Kidney glomerular epithelial cell (primary cell): Measurements from ENCODE around the gene MED13.
"Not testable (repeated sequence)": the region's sequence is repeated elsewhere in the genome, so short reads cannot be mapped to it uniquely, and the experiment has no call there.

Experiments used
- DNase-seq: peaks from one replicate; lab custom pipeline; 2025; lab: John Stamatoyannopoulos, UW

Gene MED13

DNA sequence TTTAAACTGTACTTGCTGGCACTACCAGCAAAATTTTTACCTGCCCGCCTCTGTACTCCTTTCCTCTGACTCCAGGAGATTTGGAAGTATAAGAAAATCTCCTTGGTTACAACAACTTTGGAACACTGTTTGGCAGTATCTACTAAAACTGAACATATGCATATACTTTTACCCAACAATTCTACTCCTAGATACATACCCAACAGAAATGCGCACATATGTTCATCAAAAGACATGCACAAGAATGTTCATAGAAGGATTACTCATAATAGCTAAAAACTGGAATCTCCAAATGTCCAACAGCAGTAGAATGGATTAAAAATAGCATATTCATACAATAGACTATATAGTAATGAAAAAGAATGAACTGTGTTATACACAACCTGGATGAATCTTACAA, 21.7 kb upstream of the MED13 start:
- no peak for DNase-seq

DNA sequence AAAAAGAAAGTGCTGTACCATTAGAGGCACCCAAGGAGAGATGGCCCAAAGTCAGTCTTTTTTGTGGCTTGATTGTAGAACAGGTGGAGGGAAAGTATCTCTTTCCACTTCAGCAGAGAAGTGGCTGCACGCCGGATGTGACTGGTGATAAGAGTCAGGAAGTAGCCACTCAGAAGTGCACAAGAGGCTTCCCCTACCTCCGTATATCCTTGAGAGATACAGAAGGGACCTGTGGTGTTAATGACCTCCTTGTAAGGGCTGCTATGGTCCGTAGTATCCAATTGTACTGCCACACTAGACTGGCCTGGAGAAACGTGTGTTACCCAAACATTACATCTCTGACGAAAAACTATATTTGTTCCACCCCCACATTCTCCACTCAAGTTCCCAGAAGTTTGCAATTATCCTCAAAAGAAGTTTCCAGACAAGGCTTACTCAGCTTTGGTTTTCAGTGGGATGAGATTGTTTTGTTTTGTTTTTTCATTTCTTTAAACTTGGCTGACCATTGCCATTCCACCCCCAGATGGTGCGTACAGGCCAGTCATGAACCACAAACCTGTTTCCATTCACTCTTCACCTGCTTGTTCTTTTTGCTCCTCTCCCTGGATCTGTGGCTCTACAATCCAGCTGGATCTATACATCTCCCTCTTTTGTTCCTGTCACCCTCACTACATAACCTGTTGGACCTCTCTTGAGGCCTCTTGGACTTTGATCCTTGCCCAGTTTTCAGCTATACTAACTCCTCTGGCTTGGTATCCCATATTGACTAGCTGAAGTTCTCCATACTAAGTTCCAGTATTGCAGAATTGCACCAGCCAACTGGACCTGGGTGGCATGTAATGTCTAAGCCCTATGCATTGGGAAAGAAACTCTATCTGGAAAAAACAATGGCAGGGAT, 20.7 kb upstream of the MED13 start:
- no peak for DNase-seq

DNA sequence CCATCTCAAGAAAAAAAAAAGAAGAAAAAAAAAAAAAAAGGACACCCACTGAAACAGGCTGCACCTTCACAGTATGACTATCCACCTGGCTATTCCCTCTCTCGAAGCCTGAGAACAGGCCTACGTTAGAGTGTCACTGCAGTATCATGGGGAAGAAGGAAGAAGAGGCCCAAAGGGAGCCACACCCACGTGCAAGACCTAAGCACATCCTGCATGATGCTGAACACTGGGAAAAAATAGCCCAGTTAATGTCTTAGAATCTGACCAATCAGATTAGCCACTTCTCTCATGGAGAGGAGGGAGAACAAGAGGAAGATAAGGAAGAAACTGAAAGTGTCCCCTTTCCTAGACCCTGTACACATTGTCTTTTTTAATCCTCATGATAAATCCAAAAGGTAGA, 19.5 kb upstream of the MED13 start:
- no peak for DNase-seq

DNA sequence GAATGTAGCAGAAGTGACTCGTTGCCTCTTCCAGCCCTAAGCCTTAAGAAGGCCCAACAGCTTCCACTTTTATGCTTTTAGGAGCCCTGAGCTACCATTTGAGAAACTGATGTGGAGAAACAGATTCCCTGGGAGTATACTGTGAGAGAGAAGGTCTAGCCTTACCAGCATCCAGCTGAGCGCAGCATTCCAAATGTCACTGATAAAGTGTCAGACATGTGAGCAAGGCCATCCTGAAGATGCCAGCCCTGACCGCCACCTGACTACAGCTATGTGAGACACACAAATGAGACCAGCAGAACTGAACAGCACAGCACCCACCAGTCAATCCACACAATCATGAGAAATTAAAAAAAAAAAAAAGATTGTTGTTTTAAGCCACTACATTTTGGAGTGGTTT, 18.6 kb upstream of the MED13 start:
- DNase-seq: no peak

DNA sequence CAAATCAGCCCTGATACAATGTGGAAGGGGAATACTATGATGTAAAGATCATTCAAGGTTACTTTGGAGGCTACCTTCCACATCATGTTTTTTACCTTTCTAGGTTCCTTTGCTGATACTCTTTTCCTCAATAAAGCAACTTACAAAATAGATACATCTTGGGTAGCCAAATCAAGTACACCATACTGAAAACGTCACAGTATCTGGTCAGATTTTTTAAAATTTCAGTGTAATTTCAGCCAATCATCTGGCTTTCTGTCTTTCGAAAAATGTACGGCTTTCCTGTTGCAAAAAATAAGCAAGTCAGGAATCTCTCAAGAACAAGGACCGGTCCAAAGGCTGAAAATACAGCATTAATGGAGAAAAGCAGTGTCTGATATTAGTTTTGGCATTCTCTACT, 15.6 kb upstream of the MED13 start:
- DNase-seq: no peak

DNA sequence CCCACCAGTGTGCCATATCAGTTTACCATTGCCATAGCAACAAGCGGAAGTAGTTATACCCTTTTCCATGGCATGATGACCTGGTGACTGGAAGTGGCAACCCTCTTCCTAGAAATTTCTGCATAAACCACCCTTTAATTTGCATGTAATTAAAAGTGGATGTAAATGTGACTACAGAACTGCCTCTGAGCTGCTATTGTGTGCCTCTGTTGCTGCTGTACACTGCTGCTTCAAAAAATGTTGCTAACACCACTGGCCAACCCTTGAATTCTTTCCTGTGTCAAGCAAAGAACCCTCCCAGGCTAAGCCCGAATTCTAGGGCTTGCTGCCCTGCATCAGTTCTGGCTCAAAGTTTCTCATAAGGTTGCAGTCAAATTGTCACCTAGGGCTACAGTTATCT, 12.9 kb upstream of the MED13 start:
- no peak for DNase-seq

DNA sequence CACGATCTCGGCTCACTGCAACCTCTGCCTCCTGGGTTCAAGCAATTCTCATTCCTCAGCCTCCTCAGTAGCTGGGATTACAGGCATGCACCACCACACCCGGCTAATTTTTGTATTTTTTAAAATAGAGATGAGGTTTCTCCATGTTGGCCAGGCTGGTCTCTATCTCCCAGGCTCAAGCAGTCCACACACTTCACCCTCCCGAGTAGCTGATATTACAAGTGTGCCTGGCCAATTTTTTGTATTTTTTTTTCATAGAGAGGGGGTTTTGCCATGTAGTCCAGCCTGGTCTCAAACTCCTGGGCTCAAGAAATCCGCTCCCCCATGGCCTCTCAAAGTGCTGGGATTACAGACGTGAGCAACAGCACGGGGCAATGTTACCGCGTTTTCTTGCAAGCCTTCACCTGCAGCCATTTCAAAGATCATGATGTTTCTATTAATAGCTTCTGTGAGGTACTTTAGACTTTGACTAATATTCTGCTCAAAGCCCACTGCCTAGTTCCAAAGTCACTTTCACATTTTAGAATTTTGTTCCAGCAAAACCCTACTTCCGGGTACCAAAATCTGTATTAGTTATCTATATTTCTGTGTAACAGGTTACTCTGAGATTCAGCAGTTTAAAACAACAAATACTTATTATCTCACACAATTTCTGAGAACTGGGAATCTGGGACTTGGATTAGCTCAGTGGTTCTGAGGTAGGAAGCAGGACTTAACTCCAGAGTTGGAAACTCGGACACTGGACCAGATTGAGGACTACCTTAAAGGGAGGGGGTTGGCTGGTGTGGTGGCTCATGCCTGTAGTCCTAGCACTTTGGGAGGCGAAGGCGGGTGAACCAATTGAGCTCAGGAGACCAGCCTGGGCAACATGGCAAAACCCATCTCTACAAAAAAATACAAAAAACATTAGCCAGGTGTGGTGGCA, 12.0 kb upstream of the MED13 start:
- no peak for DNase-seq

DNA sequence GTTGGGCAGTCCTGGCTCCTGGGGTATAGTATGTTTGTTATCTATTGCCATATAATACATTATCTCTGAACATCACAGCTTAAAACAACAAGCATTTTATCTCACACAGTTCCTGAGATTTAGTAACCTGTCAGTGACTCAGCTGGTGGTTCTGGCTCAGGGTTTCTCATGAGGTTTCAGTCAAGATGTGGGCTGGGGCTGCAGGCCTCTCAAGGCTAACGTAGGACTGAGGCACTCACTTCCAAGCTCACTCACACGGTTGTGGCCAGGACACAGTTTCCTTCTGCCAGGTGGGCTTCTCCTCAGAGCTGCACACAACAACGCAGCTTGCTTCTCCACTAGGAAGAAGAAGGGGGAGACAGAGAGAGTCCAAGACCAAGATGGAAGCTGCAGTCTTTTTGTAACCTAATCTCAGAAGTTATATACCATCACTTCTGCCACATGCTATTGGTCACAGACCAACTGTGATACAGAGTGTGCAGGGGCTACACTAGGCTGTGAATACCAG, 10.3 kb upstream of the MED13 start:
- DNase-seq: peak; percentile 27

DNA sequence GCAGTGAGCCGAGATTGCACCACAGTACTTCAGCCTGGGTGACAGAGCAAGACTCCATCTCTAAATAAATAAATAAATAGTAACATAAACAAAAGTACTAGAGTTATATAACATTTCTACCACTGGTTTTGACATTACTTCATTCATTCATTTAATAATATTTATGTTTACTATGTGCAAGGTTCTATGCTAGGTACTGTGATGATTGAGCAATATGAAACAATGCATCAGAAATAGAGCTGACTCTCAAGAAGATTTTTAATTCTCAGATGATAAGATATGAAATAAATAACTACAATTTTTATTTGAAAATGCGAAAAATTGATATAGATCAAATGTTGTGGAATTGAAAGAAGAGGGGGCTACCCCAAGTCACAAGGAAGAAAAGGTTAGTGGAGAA, 8.9 kb upstream of the MED13 start:
- DNase-seq: no peak

DNA sequence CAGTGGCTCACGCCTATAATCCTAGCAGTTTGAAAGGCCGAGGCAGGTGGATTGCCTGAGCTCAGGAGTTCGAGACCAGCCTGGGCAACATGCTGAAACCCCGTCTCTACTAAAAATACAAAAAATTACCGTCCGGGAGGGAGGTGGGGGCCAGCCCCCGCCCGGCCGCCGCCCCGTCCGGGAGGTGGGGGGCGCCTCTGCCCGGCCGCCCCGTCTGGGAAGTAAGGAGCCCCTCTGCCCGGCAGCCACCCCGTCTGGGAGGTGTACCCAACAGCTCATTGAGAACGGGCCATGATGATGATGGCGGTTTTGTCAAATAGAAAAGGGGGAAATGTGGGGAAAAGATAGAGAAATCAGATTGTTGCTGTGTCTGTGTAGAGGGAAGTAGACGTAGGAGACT, 7.8 kb upstream of the MED13 start:
- DNase-seq: not testable (repeated sequence)

DNA sequence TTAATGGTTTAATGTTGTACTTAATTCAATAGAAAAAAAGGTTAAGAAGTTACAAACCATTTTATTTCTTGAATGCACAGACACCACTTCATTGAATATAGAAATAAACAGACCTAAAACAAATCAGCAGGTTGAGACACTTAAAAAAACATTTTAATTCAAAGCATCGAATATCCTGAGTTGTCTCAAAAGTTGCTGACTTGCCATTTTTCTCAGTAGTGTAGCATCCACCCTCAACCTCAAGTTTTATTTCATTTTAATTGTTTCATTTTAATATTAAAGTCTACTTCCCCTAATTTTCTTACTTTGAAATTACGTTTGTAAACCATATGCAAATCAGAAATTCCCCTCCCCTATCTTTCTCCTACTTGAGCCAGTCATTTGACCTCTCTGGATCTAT, 5.8 kb upstream of the MED13 start:
- no peak for DNase-seq

DNA sequence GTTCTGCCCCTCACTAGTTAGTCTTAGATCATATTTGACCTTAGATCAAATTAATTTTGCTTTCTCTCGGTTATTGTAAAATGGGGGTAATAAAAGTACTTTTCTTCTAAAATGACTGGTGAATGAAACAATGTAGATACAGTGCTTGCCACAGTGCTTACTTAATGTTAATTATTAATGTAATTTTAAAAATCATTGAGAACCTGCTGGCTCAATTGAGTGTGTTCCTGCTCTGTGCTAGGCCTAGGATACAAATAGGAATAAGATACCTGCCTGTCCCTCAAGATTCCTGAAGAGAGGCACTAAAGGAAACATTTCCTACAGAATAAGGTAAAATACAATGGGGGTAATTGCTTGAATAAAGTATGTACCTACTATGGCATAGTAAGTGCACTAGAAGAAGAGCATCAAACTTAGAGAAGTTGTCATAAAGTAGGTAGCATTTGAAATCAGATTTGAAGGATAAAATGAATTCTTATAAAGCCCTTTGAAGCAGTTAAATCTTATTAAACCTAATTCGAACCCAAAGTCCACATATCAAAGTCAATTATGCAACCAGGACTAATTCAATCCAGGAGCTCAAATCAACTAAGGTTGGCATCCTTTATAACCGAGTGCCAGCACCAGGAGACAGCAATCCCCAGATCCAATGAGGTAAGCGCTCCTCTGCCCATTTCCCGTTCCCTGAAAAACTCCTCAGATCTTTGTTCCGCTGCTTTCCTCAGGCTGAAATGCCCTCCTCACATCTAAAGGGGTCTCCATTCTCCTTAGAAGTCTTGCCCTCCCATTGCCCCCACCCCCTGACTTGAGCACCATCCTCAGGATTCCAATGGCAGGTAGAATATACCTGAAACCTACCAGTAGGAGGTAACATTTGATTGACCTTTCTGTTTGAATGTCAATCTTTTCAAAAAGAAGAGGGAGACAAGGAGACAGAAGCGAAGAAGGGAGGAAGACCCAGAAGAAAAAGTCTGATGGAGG, 2.4 kb upstream of the MED13 start:
- DNase-seq: no peak

DNA sequence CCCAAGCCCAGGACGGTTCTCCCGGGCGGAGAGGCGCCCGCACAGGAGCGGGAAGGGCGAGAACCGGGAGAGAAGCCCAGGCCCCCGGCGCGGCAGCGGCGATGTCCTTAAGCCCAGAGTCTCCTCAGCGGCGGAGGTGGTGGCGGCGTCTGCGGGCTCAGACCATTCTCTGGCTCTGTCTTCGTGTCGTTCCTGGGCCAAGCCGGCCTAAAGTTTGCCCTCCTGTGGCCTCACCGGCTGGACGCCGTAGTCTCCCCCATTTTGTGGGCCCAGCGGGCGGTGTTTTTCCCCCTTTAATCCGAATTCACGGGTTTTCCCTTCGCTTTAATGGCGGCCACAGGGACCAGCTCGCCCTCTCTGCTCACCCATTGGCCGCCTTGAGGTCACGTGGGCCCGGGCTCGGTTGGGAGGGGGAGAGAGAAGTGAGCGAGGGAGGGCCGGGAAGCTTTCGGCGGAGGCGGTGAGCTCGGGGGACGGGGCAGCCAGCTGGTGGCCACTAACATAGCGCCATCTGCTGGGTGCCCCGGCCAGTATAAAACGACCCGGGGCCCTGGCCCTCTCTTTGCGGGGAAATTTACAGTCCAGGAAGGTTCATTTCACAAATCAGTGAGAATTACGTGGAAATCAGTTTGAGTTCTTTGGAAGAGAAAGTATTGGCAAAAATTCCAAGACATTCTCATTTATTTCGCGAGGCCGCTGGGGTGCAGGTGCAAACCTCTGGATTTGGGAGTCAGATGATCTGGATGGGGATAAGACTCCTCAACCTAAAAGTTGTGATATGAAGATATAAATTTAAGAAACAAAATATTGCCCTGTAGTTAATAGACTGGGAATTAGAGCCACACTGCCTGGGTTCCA, 762 bp upstream of the MED13 start:
- DNase-seq: peak; percentile 96

DNA sequence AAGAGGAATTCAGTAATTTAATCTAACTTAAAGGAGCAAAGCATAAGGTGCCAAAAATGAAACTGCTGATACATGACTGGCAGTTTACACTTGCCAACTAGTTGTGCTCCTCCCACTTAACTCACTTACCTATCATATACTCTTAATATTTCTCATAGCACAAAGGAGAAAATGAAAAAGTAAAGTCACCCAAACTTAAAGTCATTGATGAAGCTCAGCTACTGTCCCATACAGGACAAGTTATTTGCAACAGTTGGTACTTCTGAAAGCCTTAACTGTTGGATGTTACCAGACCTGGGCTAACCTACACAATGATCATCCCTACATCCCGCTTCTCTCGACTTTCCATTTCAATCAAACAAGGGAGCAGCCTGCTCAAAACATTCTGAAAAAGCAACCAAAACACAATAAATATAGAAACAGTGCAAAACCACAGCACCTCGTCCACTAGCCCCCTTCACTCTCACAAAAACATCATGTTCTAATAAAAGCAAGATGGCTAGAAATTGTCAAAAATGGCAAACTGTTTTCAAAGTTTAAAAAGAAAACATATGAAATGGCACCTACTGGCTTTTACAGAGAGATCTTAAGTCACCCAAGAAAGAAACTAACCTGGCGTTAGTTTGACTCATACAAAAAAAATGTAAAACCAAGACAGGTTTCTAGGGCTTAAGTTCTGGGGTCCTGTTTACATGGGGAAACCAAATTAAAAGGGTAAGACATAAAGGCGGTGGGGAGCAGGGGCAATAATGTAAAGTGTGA, 868 bp downstream of the MED13 start:
- no peak for DNase-seq

DNA sequence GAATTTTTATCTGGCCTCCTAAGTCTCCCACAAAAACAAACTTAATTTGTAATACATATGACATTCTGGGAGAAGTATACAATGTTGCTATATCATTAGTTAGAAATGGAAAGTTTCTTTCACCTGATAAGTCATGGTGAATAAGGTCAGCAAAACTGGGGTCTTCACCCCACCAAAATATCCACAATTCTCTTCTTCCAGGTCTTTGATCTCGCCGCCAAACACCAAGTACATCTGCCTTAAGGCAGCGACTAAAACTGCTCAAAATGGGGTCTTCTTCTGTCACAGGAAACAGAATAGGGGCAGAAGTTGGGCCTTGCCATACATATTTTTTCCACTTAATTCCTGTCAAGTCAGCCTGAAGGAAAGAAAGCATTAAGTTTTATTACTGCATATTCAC, 2.1 kb downstream of the MED13 start:
- no peak for DNase-seq

DNA sequence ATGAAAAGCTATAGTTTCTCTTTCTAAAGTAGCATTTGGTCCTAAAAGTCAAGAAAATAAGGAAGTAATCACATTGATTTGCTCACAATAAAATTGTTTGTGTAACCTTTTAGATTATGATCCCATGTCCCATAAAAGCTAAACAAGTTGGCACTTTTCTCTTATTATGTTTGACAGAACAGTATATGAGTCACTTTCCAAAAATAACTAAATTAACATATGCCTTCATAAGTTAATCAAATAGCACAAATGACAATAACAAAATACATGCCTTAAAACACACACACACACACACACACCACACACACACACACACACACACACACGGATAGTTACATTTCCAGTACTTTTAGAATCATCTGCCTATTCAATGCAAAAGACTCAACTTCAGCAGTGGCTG, 2.8 kb downstream of the MED13 start:
- DNase-seq: no peak

DNA sequence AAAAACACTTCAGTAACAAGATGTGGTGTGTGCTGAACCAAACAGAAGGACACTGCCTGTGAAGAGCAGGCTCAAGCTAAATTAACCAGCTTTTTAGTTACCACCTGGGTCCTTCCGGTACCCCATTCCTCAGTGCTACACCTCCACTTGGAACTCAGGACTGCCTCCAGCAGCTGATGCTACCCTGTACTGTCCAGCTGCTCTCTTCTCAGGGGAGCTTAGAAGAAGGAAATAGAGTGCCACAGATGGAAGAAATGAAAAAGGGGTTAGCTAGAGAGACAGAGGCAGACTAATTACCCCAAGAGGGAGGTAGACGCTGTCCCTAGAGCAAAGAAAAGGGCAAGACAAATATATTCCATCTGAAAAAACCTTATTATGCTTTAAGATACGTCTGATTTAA, 5.7 kb downstream of the MED13 start:
- DNase-seq: no peak

DNA sequence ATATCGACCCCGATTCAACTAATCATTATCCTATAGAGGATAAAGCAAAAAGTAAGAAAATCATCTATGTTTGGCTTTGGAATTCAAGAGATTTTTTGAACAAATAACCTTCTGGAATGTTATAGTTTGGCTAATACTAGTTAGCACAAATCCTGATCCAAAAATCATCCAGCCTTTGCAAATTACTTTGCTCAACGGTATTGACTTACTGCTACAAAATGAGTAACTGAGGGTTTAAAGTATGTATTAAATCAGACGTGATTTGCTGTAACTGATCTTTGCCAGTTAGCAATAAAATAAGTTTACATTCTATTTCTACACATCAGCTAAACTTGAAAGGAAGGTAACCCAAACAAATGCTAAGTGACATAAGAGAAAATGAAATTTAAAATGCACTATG, 6.5 kb downstream of the MED13 start:
- no peak for DNase-seq

DNA sequence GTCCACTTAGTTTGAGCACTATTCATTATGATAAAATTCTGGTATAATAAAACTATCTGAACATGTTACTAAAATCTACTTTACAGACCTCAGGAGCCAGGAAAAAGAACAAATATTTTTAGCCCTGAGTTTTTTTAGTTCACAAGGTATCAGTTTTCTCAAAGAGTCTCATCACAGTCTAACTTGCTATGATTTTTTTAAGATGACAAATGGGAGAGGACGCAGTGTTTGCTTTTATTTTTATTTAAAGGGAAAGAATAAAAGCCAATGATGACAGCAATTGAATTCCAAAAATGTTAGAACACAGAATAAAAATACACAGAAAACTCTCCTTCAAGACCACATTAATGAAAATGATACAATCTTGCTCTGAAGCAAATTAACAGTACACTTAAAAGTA, 7.4 kb downstream of the MED13 start:
- no peak for DNase-seq

DNA sequence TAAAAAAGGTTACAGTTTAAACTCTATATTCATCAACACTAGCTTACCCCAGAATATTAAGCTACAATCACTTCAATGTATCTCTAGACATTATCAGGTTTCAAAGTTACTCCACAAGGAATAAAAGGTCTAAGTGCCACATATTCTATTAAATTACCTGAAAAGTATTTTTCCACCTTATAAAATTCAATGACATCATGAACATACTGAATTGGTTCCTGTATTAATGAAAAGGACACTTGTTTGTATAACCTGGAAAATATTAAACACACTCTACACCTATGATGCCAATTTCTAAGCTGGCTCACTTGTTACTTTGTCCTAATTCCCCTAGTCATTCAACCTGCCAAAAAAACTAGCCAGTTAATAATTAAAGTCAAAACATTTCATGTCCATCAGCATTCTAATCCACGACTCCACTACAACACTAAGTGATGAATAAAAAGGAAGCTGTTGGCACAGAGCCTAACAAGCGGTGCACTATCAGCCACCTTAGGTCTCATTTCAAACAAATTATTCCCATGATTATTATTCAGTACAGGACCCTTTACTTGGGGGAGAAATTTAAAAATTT, 12.2 kb downstream of the MED13 start:
- DNase-seq: no peak
